Left ventricle myocardium inferior (tissue), 1 donor: ENCODE data around the gene HDGFL2. TPM values are rescaled to one million over a fixed set of nuclear protein-coding genes. Genes with fewer than 3 reads are reported as not detected.

Experiments
- DNase-seq: peaks from one replicate; pipeline ENCODE4 v3.0.0-alpha.2; 2020
- H3K27ac ChIP-seq: fragments of 200-600 bp; replicated peaks from 2 replicates; pipeline ENCODE4 v1.8.0; 2021
- H3K27me3 ChIP-seq: fragments of 200-600 bp; 2 replicates; pipeline ENCODE4 v1.8.0; 2021; ENCODE audit warnings: low read depth
- H3K36me3 ChIP-seq: fragments of 200-600 bp; 2 replicates; pipeline ENCODE4 v1.8.0; 2021
- H3K4me1 ChIP-seq: fragments of 200-600 bp; 2 replicates; pipeline ENCODE4 v1.8.0; 2021
- H3K4me3 ChIP-seq: fragments of 200-600 bp; 2 replicates; pipeline ENCODE4 v1.8.0; 2021; ENCODE audit warnings: mild to moderate bottlenecking, moderate library complexity
- H3K9me3 ChIP-seq: fragments of 200-600 bp; replicated peaks from 2 replicates; pipeline ENCODE4 v1.8.0; 2021
- CTCF ChIP-seq: fragments of 200-600 bp; IDR thresholded peaks from 2 replicates; pipeline ENCODE4 v1.8.0; 2021; ENCODE audit warnings: antibody characterized with exemption, mild to moderate bottlenecking, borderline replicate concordance
- intact Hi-C: fragments of 100-400 bp; cut with micrococcal nuclease; formaldehyde crosslinking; loops from one replicate; pipeline ENCODE4 v1.11.0; 2022
- microRNA-seq: library from miRNA; unstranded; fragments of <30 nt; microRNA quantifications from one replicate; pipeline ENCODE4 v1.2.0, GENCODE V29; 2020
- total RNA-seq: library from RNA; stranded (reverse); fragmentation: NEBNext Ultra II Directional; extraction: Animal tissue kit (Norgen Biotek cat#: 25700); gene quantifications from one replicate; pipeline ENCODE4 v1.2.1, GENCODE V29; 2021
- donor health status: DM: no; HTN: yes; CAD: no; lungs with severe emphysema.

The HDGFL2 gene
- total RNA-seq, 1 donor from 2014 or later = 22.8 TPM

- H3K27ac ChIP-seq = no peak overlapping the region
- TF ChIP-seq CTCF = peak; percentile 35
- no peak overlapping the region for H3K4me3 ChIP-seq
- DNase-seq = no peak
- no peaks in the 10 kb centered on the region for H3K9me3 ChIP-seq
- H3K27me3 ChIP-seq = no peaks in the 10 kb centered on the region
- H3K4me1 ChIP-seq = no peaks in the 10 kb centered on the region
- peaks cover 35% of the 10 kb centered on the region for H3K36me3 ChIP-seq
- intact Hi-C loops = no loop called here
Measured at GRCh38 chr19:4547303-4548237, 75.5 kb downstream of the HDGFL2 start.

GRCh38 chr19:4548238-4548584 lies 76.1 kb downstream of the HDGFL2 start:
- Histone ChIP-seq H3K4me3 (no peak overlapping the region), H3K4me1 (no peaks in the 10 kb centered on the region), H3K27ac (no peak overlapping the region), H3K27me3 (no peaks in the 10 kb centered on the region), H3K36me3 (peaks cover 35% of the 10 kb centered on the region), H3K9me3 (no peaks in the 10 kb centered on the region)
- intact Hi-C loops = no loop called here
- TF ChIP-seq CTCF = no peak
- no peak for DNase-seq

GRCh38 chr19:4550018-4550417 lies 77.9 kb downstream of the HDGFL2 start:
- Histone ChIP-seq H3K9me3 (no peaks in the 10 kb centered on the region), H3K27ac (no peak overlapping the region), H3K36me3 (peaks cover 46% of the 10 kb centered on the region), H3K27me3 (no peaks in the 10 kb centered on the region), H3K4me3 (no peak overlapping the region), H3K4me1 (no peaks in the 10 kb centered on the region)
- no peak for TF ChIP-seq CTCF
- no peak for DNase-seq
- intact Hi-C loops = no loop called here

DNA sequence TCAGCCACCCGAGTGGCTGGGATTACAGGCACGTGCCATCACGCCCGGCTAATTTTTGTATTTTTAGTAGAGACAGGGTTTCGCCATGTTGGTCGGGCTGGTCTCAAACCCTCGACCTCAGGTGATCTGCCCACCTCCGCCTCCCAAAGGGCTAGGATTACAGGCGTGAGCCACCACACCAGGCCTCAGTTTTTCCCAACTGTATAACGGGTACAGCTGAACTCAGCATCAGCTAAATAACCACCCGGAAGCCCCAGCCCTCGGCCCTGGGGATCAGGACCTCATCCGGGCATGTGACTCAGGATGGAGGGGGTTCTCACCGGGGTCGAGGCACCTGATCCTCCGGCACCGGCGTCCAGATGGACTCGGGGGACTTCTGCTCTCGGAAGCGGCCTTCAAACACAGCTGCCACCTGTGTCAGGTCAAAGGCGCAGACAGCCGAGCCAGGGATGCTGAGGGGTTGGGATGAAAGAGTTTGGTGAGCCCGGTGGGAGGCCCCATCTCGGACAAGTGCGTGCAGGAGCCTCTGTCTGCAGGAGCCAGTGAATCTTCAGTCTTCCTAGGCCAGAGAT lies 78.5 kb downstream of the HDGFL2 start:
- no peak overlapping the region for H3K27ac ChIP-seq
- peaks cover 46% of the 10 kb centered on the region for H3K36me3 ChIP-seq
- no peak for DNase-seq
- H3K4me1 ChIP-seq = no peaks in the 10 kb centered on the region
- intact Hi-C loops = no loop called here
- no peak overlapping the region for H3K4me3 ChIP-seq
- no peaks in the 10 kb centered on the region for H3K9me3 ChIP-seq
- TF ChIP-seq CTCF = no peak
- no peaks in the 10 kb centered on the region for H3K27me3 ChIP-seq

Small RNA genes lying within 50 kb of the gene (microRNA-seq; reads per million reads assigned to microRNA genes)
- gene MIR4746 = not detected

Other genes with a start within 250 kb of the HDGFL2 start
- 0.49 TPM for gene EBI3, start 242.8 kb upstream of the HDGFL2 start, total RNA-seq
- gene YJU2, start 225.2 kb upstream of the HDGFL2 start, total RNA-seq = 10.2 TPM
- gene SHD, start 193.0 kb upstream of the HDGFL2 start, total RNA-seq = 0.16 TPM
- not detected for gene TMIGD2, start 169.9 kb upstream of the HDGFL2 start, total RNA-seq
- gene FSD1, start 167.7 kb upstream of the HDGFL2 start, total RNA-seq = not detected
- 2.6 TPM for gene STAP2, start 133.5 kb upstream of the HDGFL2 start, total RNA-seq
- 19.2 TPM for gene MPND, start 128.7 kb upstream of the HDGFL2 start, total RNA-seq
- gene SH3GL1, start 71.8 kb upstream of the HDGFL2 start, total RNA-seq = 18.6 TPM
- gene CHAF1A, start 69.7 kb upstream of the HDGFL2 start, total RNA-seq = 5.1 TPM
- gene UBXN6, start 14.5 kb upstream of the HDGFL2 start, total RNA-seq = 113 TPM
- 162 TPM for gene PLIN4, start 46.2 kb downstream of the HDGFL2 start, total RNA-seq
- 73.5 TPM for gene PLIN5, start 62.9 kb downstream of the HDGFL2 start, total RNA-seq
- gene LRG1, start 67.7 kb downstream of the HDGFL2 start, total RNA-seq = 0.41 TPM
- gene SEMA6B, start 87.4 kb downstream of the HDGFL2 start, total RNA-seq = 7.2 TPM
- 4.2 TPM for gene TNFAIP8L1, start 167.2 kb downstream of the HDGFL2 start, total RNA-seq
- gene MYDGF, start 198.0 kb downstream of the HDGFL2 start, total RNA-seq = 26.3 TPM